ENCODE results near the gene CDKAL1.

DNA sequence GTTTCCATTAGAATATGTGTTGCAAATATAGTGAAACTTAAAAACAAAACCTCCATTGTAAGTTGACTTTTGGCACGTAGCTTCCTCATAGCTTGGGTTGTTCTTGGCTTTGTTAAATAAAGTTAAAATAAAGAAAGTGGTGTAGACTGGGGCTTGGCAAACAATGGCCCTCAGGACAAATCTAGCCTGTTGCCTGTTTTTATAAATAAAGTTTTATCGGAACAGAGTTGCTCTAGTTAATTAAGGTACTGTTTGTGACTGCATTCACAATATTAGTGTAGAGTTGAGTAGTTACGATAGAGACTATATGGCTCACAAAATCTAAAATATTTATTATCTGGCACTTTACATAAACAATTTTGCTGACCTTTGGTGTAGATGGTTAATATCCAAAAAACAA is 168.8 kb downstream of the CDKAL1 start:
- no peak for TF ChIP-seq ZNF274 (IDR thresholded peaks at IDR 0.05; ENCODE audit: low read depth, low read length)
- no peak for TF ChIP-seq SUZ12 (IDR thresholded peaks at IDR 0.05; ENCODE audit: extremely low read depth, insufficient read depth, insufficient read length)
- TF ChIP-seq YY1 (IDR thresholded peaks at IDR 0.05; ENCODE audit: insufficient read depth, insufficient read length) = no peak
